SK-N-SH treated with all-trans-retinoic acid at 6 μM for 48 hours (cell line): Measurements from ENCODE around the gene FOXR1.

Experiments used
- ATAC-seq: fragments of 200-7000 bp; cut with Tn5 transposase; 3 replicates; pipeline ENCODE4 v1.9.1; 2020; ENCODE audit warnings: mild to moderate bottlenecking, moderate library complexity
- ARNTL ChIP-seq: fragments of 450-650 bp; formaldehyde crosslinking; IDR thresholded peaks from 2 replicates; pipeline ENCODE4 v1.5.0; 2020; ENCODE audit warnings: low read depth, mild to moderate bottlenecking, moderate library complexity, borderline replicate concordance
- CREB5 ChIP-seq: fragments of 250-450 bp; sonication (Bioruptor Pico); IDR thresholded peaks from 2 replicates; pipeline ENCODE4 v1.5.1; 2020; ENCODE audit warnings: low read depth, mild to moderate bottlenecking, moderate library complexity
- CSDC2 ChIP-seq: fragments of 250-450 bp; sonication (Bioruptor Pico); IDR thresholded peaks from 2 replicates; pipeline ENCODE4 v1.5.0; 2020; ENCODE audit warnings: mild to moderate bottlenecking, moderate library complexity
- ESRRG ChIP-seq: fragments of 250-450 bp; sonication (Bioruptor Pico); IDR thresholded peaks from 2 replicates; pipeline ENCODE4 v1.6.1; 2021; ENCODE audit warnings: mild to moderate bottlenecking
- GLIS3 ChIP-seq: fragments of 250-450 bp; sonication (Bioruptor Pico); IDR thresholded peaks from 2 replicates; pipeline ENCODE4 v1.5.0; 2020; ENCODE audit warnings: mild to moderate bottlenecking, moderate library complexity
- ISL1 ChIP-seq: fragments of 250-450 bp; sonication (Bioruptor Pico); IDR thresholded peaks from 2 replicates; pipeline ENCODE4 v2.1.2; 2022; ENCODE audit warnings: mild to moderate bottlenecking, moderate library complexity
- OSR1 ChIP-seq: fragments of 250-450 bp; sonication (Bioruptor Pico); IDR thresholded peaks from 2 replicates; pipeline ENCODE4 v1.8.0; 2022; ENCODE audit warnings: moderate library complexity, mild to moderate bottlenecking, inconsistent platforms
- PATZ1 ChIP-seq: fragments of 250-450 bp; sonication (Bioruptor Pico); IDR thresholded peaks from 2 replicates; pipeline ENCODE4 v1.8.0; 2020; ENCODE audit warnings: mild to moderate bottlenecking, moderate library complexity, borderline replicate concordance
- POU6F1 ChIP-seq: fragments of 250-450 bp; sonication (Bioruptor Pico); IDR thresholded peaks from 2 replicates; pipeline ENCODE4 v1.8.0; 2021; ENCODE audit warnings: low read depth, mild to moderate bottlenecking, moderate library complexity, borderline replicate concordance
- PPARA ChIP-seq: fragments of 250-450 bp; sonication (Bioruptor Pico); IDR thresholded peaks from 2 replicates; pipeline ENCODE4 v1.5.0; 2020; ENCODE audit warnings: mild to moderate bottlenecking, borderline replicate concordance
- RARB ChIP-seq: fragments of 250-450 bp; sonication (Bioruptor Pico); IDR thresholded peaks from 2 replicates; pipeline ENCODE4 v1.8.0; 2021; ENCODE audit warnings: mild to moderate bottlenecking, moderate library complexity
- SNAI2 ChIP-seq: fragments of 250-450 bp; sonication (Bioruptor Pico); IDR thresholded peaks from 2 replicates; pipeline ENCODE4 v1.5.0; 2020; ENCODE audit warnings: mild to moderate bottlenecking, moderate library complexity
- TCF4 ChIP-seq: fragments of 250-450 bp; sonication (Bioruptor Pico); IDR thresholded peaks from 2 replicates; pipeline ENCODE4 v1.8.0; 2021; ENCODE audit warnings: mild to moderate bottlenecking, moderate library complexity, borderline replicate concordance
- ZC3H10 ChIP-seq: fragments of 250-450 bp; sonication (Bioruptor Pico); IDR thresholded peaks from 2 replicates; pipeline ENCODE4 v1.5.1; 2021; ENCODE audit warnings: mild to moderate bottlenecking, moderate library complexity
- ZFP3 ChIP-seq: fragments of 250-450 bp; sonication (Bioruptor Pico); IDR thresholded peaks from 2 replicates; pipeline ENCODE4 v1.5.0; 2020; ENCODE audit warnings: mild to moderate bottlenecking, moderate library complexity
- ZFP30 ChIP-seq: fragments of 450-650 bp; formaldehyde crosslinking; IDR thresholded peaks from 2 replicates; pipeline ENCODE4 v1.5.0; 2022; ENCODE audit warnings: mild to moderate bottlenecking, moderate library complexity
- ZNF565 ChIP-seq: fragments of 450-650 bp; formaldehyde crosslinking; conservative IDR thresholded peaks from 2 replicates; pipeline ENCODE4 v1.5.0; 2020; ENCODE audit warnings: low read depth, mild to moderate bottlenecking, moderate library complexity
- ZNF70 ChIP-seq: fragments of 450-650 bp; formaldehyde crosslinking; IDR thresholded peaks from 2 replicates; pipeline ENCODE4 v1.5.0; 2020; ENCODE audit warnings: mild to moderate bottlenecking, moderate library complexity
- ZNF8 ChIP-seq: fragments of 450-650 bp; formaldehyde crosslinking; IDR thresholded peaks from 2 replicates; pipeline ENCODE4 v1.5.0; 2020; ENCODE audit warnings: mild to moderate bottlenecking, moderate library complexity
- TF ChIP-seq, protein P1 (sequence below): fragments of 250-450 bp; sonication (Bioruptor Pico); IDR thresholded peaks from 2 replicates; pipeline ENCODE4 v1.5.1; 2021; ENCODE audit warnings: mild to moderate bottlenecking, moderate library complexity

Gene FOXR1

DNA sequence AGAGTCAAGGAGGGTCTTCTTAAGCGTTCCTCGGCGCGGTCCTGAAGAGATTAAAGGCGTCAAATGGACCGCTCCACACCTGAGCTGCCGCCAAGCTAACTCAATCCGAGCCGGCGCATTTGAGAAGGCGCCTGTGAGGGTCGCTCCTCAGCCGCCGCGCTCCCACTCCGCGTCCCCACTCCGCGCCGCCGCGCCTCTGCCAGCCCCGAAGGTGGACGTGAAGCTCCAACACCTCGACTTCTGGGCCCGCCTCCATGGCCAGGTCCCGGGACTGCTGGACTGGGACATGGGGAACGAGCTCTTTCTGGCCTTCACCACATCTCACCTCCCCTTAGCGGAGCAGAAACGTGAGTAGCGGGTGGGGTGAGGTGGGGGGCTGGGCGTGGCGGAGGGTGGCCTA, at the start of gene FOXR1:
Gene FOXR1 (plus strand): TSS at position 116 of the 400 bp plus-strand sequence. CDS start 171 bp downstream, at position 287.
- TF ChIP-seq ARNTL (CRISPR knock-in tag): no peak
- TF ChIP-seq ISL1: no peak
- TF ChIP-seq ZC3H10 (CRISPR knock-in tag): no peak
- no peak for TF ChIP-seq ESRRG (CRISPR knock-in tag)
- TF ChIP-seq PPARA (CRISPR knock-in tag): no peak
- TF ChIP-seq GLIS3 (CRISPR knock-in tag): no peak
- no peak for TF ChIP-seq ZFP30
- no peak for TF ChIP-seq TCF4 (CRISPR knock-in tag)
- TF ChIP-seq OSR1 (CRISPR knock-in tag): no peak
- no peak for TF ChIP-seq POU6F1 (CRISPR knock-in tag)
- TF ChIP-seq RARB: no peak
- no peak for TF ChIP-seq ZNF565 (CRISPR knock-in tag)
- TF ChIP-seq CREB5 (CRISPR knock-in tag): no peak
- ATAC-seq: no peak

DNA sequence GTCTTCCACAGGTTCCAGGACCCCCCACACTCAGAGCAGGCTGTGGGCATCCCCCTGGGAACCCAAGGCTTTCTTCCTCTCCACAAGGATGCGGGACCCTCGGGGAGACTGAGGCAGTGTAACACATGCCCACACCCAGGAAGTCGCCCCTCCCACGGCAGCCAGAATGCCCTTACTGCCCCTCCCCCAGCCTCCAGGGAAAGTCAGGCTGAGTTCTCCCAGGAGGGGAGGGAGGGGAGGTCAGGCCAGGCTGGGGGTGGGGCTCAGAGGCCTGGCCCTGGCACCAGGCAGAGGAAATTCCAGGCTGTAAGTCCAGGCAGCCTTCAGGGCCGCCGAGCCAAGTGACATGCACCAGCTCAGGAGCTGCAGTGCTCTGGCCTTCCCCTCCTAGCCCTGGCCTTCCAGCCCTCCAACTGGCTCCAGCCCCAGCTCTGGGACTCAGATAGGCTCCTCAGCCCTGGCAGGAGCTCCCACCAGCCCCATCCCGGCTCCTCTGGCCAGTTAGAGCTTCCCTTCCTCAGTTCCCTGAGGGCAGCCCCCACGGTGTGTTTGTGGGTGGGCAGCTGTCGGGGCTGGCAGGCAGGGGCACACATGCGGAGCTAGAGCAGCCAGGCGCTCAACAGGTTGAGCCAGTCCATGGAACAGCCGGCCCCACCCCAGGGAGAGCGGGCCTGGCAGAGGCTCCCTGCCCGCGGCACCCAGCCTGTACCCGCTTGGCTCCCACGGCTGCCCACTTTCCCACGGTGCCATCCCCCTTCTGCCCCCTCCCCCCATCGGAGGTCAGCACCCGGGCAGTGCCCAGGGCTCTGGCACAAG, 49.4 kb upstream of the FOXR1 start:
- ATAC-seq: peak; percentile 53
- TF ChIP-seq ARNTL (CRISPR knock-in tag) (no peak), ZNF8 (CRISPR knock-in tag) (no peak), SNAI2 (CRISPR knock-in tag) (no peak), ISL1 (no peak)

DNA sequence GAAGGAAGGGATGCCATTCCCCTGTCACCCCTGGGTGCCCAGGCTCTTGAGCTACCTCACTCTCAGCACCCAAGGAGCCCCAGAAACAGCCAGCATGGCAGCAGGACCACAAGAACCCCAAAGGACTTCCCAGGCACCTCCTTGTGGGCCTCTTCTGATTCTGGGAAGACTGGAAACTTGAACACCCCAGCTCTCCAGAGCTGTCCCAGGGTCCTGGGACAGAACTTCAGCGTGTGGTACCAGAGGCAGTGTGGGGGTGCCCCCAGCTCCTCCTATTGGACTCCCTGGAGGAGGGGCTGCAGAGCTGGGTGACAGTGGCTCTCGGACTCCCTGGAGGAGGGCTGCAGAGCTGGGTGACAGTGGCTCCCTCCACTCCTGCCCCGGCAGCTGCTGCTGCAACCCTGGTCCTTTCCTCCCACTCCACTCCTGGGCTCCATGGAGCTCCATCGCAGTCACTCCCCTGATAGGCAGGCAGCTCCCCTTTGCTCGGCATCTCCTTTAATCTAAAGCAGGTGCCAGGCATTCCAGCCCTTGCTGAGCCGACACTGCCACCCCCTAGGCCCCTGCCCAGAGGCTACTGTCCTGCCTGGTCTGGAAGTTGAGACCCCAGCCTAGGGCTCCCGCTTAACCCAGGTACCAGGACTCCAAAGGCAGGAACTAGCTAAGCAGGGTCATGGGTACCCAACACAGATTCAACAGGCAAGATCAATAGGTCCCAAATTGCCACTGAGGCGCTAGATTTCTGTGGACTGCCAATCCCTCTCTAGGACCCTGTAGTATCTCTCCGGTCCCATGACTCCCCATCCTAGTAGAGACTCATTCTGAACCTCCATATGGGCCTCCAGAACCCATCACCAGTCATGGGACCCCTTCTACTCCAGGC, 48.6 kb upstream of the FOXR1 start:
- no peak for ATAC-seq
- TF ChIP-seq ESRRG (CRISPR knock-in tag): no peak
- TF ChIP-seq GLIS3 (CRISPR knock-in tag): no peak
- TF ChIP-seq, protein P1, sequence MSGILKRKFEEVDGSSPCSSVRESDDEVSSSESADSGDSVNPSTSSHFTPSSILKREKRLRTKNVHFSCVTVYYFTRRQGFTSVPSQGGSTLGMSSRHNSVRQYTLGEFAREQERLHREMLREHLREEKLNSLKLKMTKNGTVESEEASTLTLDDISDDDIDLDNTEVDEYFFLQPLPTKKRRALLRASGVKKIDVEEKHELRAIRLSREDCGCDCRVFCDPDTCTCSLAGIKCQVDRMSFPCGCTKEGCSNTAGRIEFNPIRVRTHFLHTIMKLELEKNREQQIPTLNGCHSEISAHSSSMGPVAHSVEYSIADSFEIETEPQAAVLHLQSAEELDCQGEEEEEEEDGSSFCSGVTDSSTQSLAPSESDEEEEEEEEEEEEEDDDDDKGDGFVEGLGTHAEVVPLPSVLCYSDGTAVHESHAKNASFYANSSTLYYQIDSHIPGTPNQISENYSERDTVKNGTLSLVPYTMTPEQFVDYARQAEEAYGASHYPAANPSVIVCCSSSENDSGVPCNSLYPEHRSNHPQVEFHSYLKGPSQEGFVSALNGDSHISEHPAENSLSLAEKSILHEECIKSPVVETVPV (CRISPR knock-in tag): no peak
- TF ChIP-seq PATZ1 (CRISPR knock-in tag): no peak
- TF ChIP-seq ZNF70: no peak
- no peak for TF ChIP-seq ZFP3 (CRISPR knock-in tag)

DNA sequence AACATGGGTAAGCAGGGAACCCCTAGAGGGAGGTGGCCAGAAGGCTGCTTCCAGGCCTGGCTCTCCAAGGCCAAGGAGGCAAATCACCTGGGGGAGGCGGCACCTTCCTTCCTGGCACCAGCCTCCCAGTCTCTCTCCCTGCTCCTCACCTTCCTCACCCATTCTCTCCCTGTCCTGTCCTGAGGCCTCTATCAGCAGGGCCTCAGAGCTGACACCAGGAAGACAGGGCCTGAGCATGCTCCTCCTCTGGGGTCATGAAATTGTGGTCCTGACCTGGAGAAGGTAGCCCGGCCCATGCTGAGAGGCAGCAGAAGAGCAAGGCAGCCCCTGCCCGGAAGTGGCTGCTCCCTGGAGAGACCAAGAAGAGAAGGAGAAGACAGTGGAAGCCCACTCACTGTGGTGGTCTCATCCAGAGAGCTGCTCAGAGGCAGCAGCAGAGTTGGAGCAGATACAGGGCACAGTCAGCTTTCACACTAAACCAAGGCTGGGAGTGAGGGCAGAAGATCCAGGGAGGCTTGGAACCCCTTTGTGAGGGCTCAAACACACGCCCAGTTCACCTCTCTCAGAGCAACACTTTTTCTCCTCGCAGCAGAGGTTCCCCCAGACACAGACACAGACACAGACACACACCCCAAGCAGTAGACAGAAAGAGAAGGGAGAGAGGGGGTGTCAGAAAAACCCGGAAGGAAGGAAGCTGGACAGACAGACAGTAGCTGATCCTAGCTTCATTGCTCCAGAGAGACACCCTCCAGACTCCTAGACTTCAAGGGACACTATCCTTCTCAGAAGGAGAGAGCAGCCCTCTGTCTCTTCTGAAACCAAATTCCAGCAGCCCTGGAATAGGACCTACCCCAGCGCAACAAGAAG, 47.6 kb upstream of the FOXR1 start:
- no peak for ATAC-seq
- TF ChIP-seq, protein P1 (CRISPR knock-in tag): no peak
- no peak for TF ChIP-seq ZNF565 (CRISPR knock-in tag)
- TF ChIP-seq POU6F1 (CRISPR knock-in tag): no peak
- TF ChIP-seq PATZ1 (CRISPR knock-in tag): no peak
- no peak for TF ChIP-seq PPARA (CRISPR knock-in tag)
- TF ChIP-seq ISL1: no peak
- TF ChIP-seq ESRRG (CRISPR knock-in tag): no peak
- TF ChIP-seq CSDC2 (CRISPR knock-in tag): no peak
- no peak for TF ChIP-seq ZFP30
- TF ChIP-seq ZFP3 (CRISPR knock-in tag): no peak
- no peak for TF ChIP-seq GLIS3 (CRISPR knock-in tag)
- no peak for TF ChIP-seq ZNF70
